Liver (tissue), 9 donors: ENCODE data around the gene C6orf58. TPM values are rescaled to one million over a fixed set of nuclear protein-coding genes. Genes with fewer than 3 reads are reported as not detected.

Experiments used
- DNase-seq: peaks from one replicate; pipeline ENCODE4 v3.0.0-alpha.2; 2017; ENCODE audit warnings: low spot score
- H3K27ac ChIP-seq, 2 donors: one replicate each; pipeline ENCODE4 v1.7.0; 2013; ENCODE audit warnings: inconsistent platforms in 2 of 2, low read length in 2 of 2, control low read depth in 1 of 2, low read depth in 1 of 2, mild to moderate bottlenecking in 1 of 2
- H3K27me3 ChIP-seq, 4 donors: one replicate each; pipeline versions ENCODE4 v1.6.1 to v1.7.0; 2013; ENCODE audit warnings: low read length in 3 of 4, inconsistent platforms in 1 of 4, mild to moderate bottlenecking in 1 of 4, moderate library complexity in 1 of 4; ENCODE audit not compliant: control insufficient read depth in 4 of 4, insufficient read depth in 4 of 4
- H3K36me3 ChIP-seq, 4 donors: one replicate each; pipeline versions ENCODE4 v1.6.1 to v1.7.0; 2013; ENCODE audit warnings: low read length in 3 of 4, mild to moderate bottlenecking in 3 of 4, low read depth in 1 of 4, moderate library complexity in 1 of 4; ENCODE audit not compliant: control insufficient read depth in 4 of 4, insufficient read depth in 3 of 4
- H3K4me1 ChIP-seq, 4 donors: one replicate each; pipeline versions ENCODE4 v1.6.1 to v1.7.0; 2013; ENCODE audit warnings: low read length in 3 of 4, mild to moderate bottlenecking in 3 of 4, moderate library complexity in 1 of 4; ENCODE audit not compliant: control insufficient read depth in 4 of 4, insufficient read depth in 4 of 4
- H3K4me3 ChIP-seq, 3 donors: one replicate each; pipeline versions ENCODE4 v1.6.1 to v1.7.0; 2013; ENCODE audit warnings: low read length in 3 of 3, control low read depth in 1 of 3, low read depth in 1 of 3, mild to moderate bottlenecking in 1 of 3
- H3K9ac ChIP-seq, 2 donors: one replicate each; pipeline ENCODE4 v1.7.0; 2013; ENCODE audit warnings: low read length in 2 of 2, mild to moderate bottlenecking in 2 of 2, moderate library complexity in 2 of 2, control low read depth in 1 of 2, low read depth in 1 of 2
- H3K9me3 ChIP-seq, 4 donors: one replicate each; pipeline versions ENCODE4 v1.6.1 to v1.7.0; 2013; ENCODE audit warnings: low read length in 3 of 4; ENCODE audit not compliant: control insufficient read depth in 4 of 4
- ATF3 ChIP-seq: IDR thresholded peaks from 2 replicates; pipeline ENCODE4 v1.6.1; 2016; ENCODE audit warnings: antibody characterized with exemption
- CTCF ChIP-seq: fragments of 150-350 bp; IDR thresholded peaks from 2 replicates; pipeline ENCODE4 v1.5.1; 2017; ENCODE audit warnings: improper control_type of control experiment, low read depth, low read length; ENCODE audit not compliant: missing input control
- EGR1 ChIP-seq, 2 donors: IDR thresholded peaks; 2 replicates each; pipeline ENCODE4 v1.6.1; 2016 to 2018; ENCODE audit warnings: antibody characterized with exemption in 2 of 2, low read depth in 2 of 2
- FOXA1 ChIP-seq: IDR thresholded peaks from 2 replicates; pipeline ENCODE4 v1.6.1; 2016; ENCODE audit warnings: antibody characterized with exemption
- FOXA2 ChIP-seq: IDR thresholded peaks from 2 replicates; pipeline ENCODE4 v1.6.1; 2016; ENCODE audit warnings: antibody characterized with exemption
- GABPA ChIP-seq, 2 donors: IDR thresholded peaks in 1 of 2; conservative IDR thresholded peaks in 1 of 2; 2 replicates each; pipeline ENCODE4 v1.6.1; 2016; ENCODE audit warnings: antibody characterized with exemption in 2 of 2, mild to moderate bottlenecking in 1 of 2, moderate library complexity in 1 of 2
- HNF4A ChIP-seq, 2 donors: conservative IDR thresholded peaks; 2 replicates each; pipeline ENCODE4 v1.6.1; 2016; ENCODE audit warnings: antibody characterized with exemption in 2 of 2, mild to moderate bottlenecking in 2 of 2
- HNF4G ChIP-seq: IDR thresholded peaks from 2 replicates; pipeline ENCODE4 v1.6.1; 2016; ENCODE audit warnings: antibody characterized with exemption
- JUND ChIP-seq, 2 donors: IDR thresholded peaks; 2 replicates each; pipeline ENCODE4 v1.6.1; 2016; ENCODE audit warnings: antibody characterized with exemption in 2 of 2
- MAX ChIP-seq: IDR thresholded peaks from 2 replicates; pipeline ENCODE4 v1.6.1; 2016; ENCODE audit warnings: antibody characterized with exemption
- NR2F2 ChIP-seq: IDR thresholded peaks from 2 replicates; pipeline ENCODE4 v1.6.1; 2016; ENCODE audit warnings: antibody characterized with exemption
- RAD21 ChIP-seq, 2 donors: IDR thresholded peaks; 2 replicates each; pipeline ENCODE4 v1.6.1; 2016; ENCODE audit warnings: antibody characterized with exemption in 2 of 2, mild to moderate bottlenecking in 2 of 2
- REST ChIP-seq: IDR thresholded peaks from 2 replicates; pipeline ENCODE4 v1.6.1; 2016; ENCODE audit warnings: antibody characterized with exemption, mild to moderate bottlenecking
- SP1 ChIP-seq: IDR thresholded peaks from 2 replicates; pipeline ENCODE4 v1.6.1; 2018; ENCODE audit warnings: antibody characterized with exemption, mild to moderate bottlenecking
- TAF1 ChIP-seq: conservative IDR thresholded peaks from 2 replicates; pipeline ENCODE4 v1.6.1; 2016; ENCODE audit warnings: antibody characterized with exemption, mild to moderate bottlenecking
- YY1 ChIP-seq: IDR thresholded peaks from 2 replicates; pipeline ENCODE4 v1.6.1; 2016; ENCODE audit warnings: antibody characterized with exemption, mild to moderate bottlenecking
- ZBTB33 ChIP-seq: IDR thresholded peaks from 2 replicates; pipeline ENCODE4 v1.6.1; 2016; ENCODE audit warnings: antibody characterized with exemption
- WGBS: extraction: QIAGEN DNeasy Blood & Tissue Kit; methylation state at CpG from one replicate; pipeline ENCODE4 v1.1.7; 2013; 5-methylcytosine and 5-hydroxymethylcytosine counted together
- polyA plus RNA-seq, 2 donors: library from polyadenylated mRNA; stranded (reverse) in 1 of 2; unstranded in 1 of 2; fragments of 200-250 nt in 1 of 2; fragments of >200 nt in 1 of 2; fragmentation: Nextera tagmentation in 1 of 2; extraction: Ambion mirVana in 1 of 2; gene quantifications; one replicate each; pipeline versions ENCODE4 v1.2.1 to v1.2.3, GENCODE V29; 2013 to 2015
- total RNA-seq, 2 donors: library from RNA; depleted of rRNA; stranded (reverse); fragments of >200 nt; gene quantifications; one replicate each; pipeline ENCODE4 v1.2.3, GENCODE V29; 2014
- donor health status: healthy.
- donor health status: healthy.
- donor health status: healthy.
- donor health status: healthy.
- donor health status: healthy.

The C6orf58 gene
- total and polyA plus RNA-seq, 4 donors: 0.08 to 0.09 TPM; not detected in 2

- Histone ChIP-seq H3K36me3 (no peaks in the 10 kb centered on the region), H3K9me3 (no peaks in the 10 kb centered on the region), H3K27ac (no peak overlapping the region), H3K4me3 (no peak overlapping the region), H3K27me3 (peaks cover 0 to 9% (median 3%) of the 10 kb centered on the region in 4 donors), H3K4me1 (no peaks in the 10 kb centered on the region), H3K9ac (no peak overlapping the region)
- no peak for TF ChIP-seq NR2F2
- no peak for TF ChIP-seq EGR1 (IDR thresholded peaks at IDR 0.05; ENCODE audit: low read depth in 2 of 2)
- TF ChIP-seq TAF1: no peak
- no peak for TF ChIP-seq HNF4A (conservative IDR thresholded peaks at IDR 0.05)
- TF ChIP-seq ATF3: no peak
- no peak for TF ChIP-seq GABPA (IDR thresholded peaks at IDR 0.05 in 1 of 2, conservative IDR thresholded peaks at IDR 0.05 in 1 of 2)
- no peak for TF ChIP-seq MAX
- TF ChIP-seq FOXA2: no peak
- no peak for TF ChIP-seq RAD21 (IDR thresholded peaks at IDR 0.05)
- DNase-seq: no peak
- 59% methylated on average over 2 of the region's 2 CpGs for WGBS
Observed at GRCh38 chr6:127586372-127586771, 9.4 kb downstream of the C6orf58 start.

- H3K4me1 ChIP-seq: no peaks in the 10 kb centered on the region
- H3K9me3 ChIP-seq: no peaks in the 10 kb centered on the region
- no peaks in the 10 kb centered on the region for H3K36me3 ChIP-seq
- H3K27ac ChIP-seq: no peak overlapping the region
- WGBS: 67% methylated on average over 2 of the region's 2 CpGs
- no peak for DNase-seq
- no peak overlapping the region for H3K4me3 ChIP-seq
- no peak overlapping the region for H3K9ac ChIP-seq
- H3K27me3 ChIP-seq: peaks cover 0 to 12% (median 4%) of the 10 kb centered on the region in 4 donors
- no peak for TF ChIP-seq YY1
- TF ChIP-seq EGR1 (IDR thresholded peaks at IDR 0.05; ENCODE audit: low read depth in 2 of 2): no peak
- no peak for TF ChIP-seq REST
- TF ChIP-seq TAF1: no peak
Observed at GRCh38 chr6:127587875-127588274, 10.9 kb downstream of the C6orf58 start.

GRCh38 chr6:127589135-127589534 is 12.2 kb downstream of the C6orf58 start:
- Histone ChIP-seq H3K4me3 (no peak overlapping the region), H3K27me3 (peaks cover 0 to 9% (median 5%) of the 10 kb centered on the region in 4 donors), H3K27ac (no peak overlapping the region), H3K36me3 (no peaks in the 10 kb centered on the region), H3K9me3 (no peaks in the 10 kb centered on the region), H3K4me1 (no peaks in the 10 kb centered on the region), H3K9ac (no peak overlapping the region)
- DNase-seq: no peak
- no peak for TF ChIP-seq HNF4A (conservative IDR thresholded peaks at IDR 0.05)
- TF ChIP-seq ZBTB33: no peak
- TF ChIP-seq NR2F2: no peak
- TF ChIP-seq HNF4G: no peak
- no peak for TF ChIP-seq RAD21 (IDR thresholded peaks at IDR 0.05)
- no peak for TF ChIP-seq SP1
- TF ChIP-seq REST: no peak
- no peak for TF ChIP-seq JUND (IDR thresholded peaks at IDR 0.05)
- TF ChIP-seq GABPA (IDR thresholded peaks at IDR 0.05 in 1 of 2, conservative IDR thresholded peaks at IDR 0.05 in 1 of 2): no peak
- TF ChIP-seq TAF1: no peak
- TF ChIP-seq CTCF: no peak
- TF ChIP-seq YY1: no peak
- no peak for TF ChIP-seq FOXA2
- TF ChIP-seq FOXA1: no peak
- TF ChIP-seq EGR1 (IDR thresholded peaks at IDR 0.05; ENCODE audit: low read depth in 2 of 2): no peak
